Endodermal cell (in vitro differentiated cells): ENCODE data around the gene ZNF780B. TPM values are rescaled to one million over a fixed set of nuclear protein-coding genes. Genes with fewer than 3 reads are reported as not detected.

ENCODE experiments used
- DNase-seq: peaks from one replicate; pipeline ENCODE4 v3.0.0-alpha.2; 2017
- H3K27ac ChIP-seq: 2 replicates; pipeline ENCODE4 v1.5.1; 2013; ENCODE audit warnings: mild to moderate bottlenecking, low read depth, low read length, moderate library complexity
- H3K27me3 ChIP-seq: 2 replicates; pipeline ENCODE4 v1.6.1; 2013; ENCODE audit warnings: mild to moderate bottlenecking, low read length, moderate library complexity; ENCODE audit not compliant: insufficient read depth, control insufficient read depth, poor library complexity, severe bottlenecking
- H3K36me3 ChIP-seq: 2 replicates; pipeline ENCODE4 v1.7.0; 2013; ENCODE audit warnings: mild to moderate bottlenecking, low read length, moderate library complexity; ENCODE audit not compliant: control insufficient read depth, insufficient read depth
- H3K4me1 ChIP-seq: one replicate; pipeline ENCODE4 v1.7.0; 2013; ENCODE audit warnings: low read length; ENCODE audit not compliant: control insufficient read depth, insufficient read depth
- H3K4me3 ChIP-seq: 2 replicates; pipeline ENCODE4 v1.5.1; 2013; ENCODE audit warnings: mild to moderate bottlenecking, low read length, moderate library complexity
- H3K9ac ChIP-seq: 2 replicates; pipeline ENCODE4 v1.6.1; 2013; ENCODE audit warnings: mild to moderate bottlenecking, low read length, moderate library complexity; ENCODE audit not compliant: poor library complexity, severe bottlenecking; ENCODE audit errors: extremely low read depth
- H3K9me3 ChIP-seq: 2 replicates; pipeline ENCODE4 v1.6.1; 2013; ENCODE audit warnings: mild to moderate bottlenecking, low read length, moderate library complexity; ENCODE audit not compliant: control insufficient read depth
- H3K27ac Mint-ChIP-seq: 2 replicates; pipeline ENCODE4 v1.8.0; 2020; ENCODE audit warnings: mixed read lengths
- H3K27me3 Mint-ChIP-seq: 2 replicates; pipeline ENCODE4 v1.8.0; 2021; ENCODE audit warnings: mild to moderate bottlenecking, mixed read lengths; ENCODE audit not compliant: insufficient read depth
- H3K36me3 Mint-ChIP-seq: 2 replicates; pipeline ENCODE4 v1.8.0; 2020; ENCODE audit warnings: low read depth, mixed read lengths
- H3K4me1 Mint-ChIP-seq: 2 replicates; pipeline ENCODE4 v1.8.0; 2020; ENCODE audit warnings: mixed read lengths
- H3K4me3 Mint-ChIP-seq: 2 replicates; pipeline ENCODE4 v1.8.0; 2020; ENCODE audit warnings: mild to moderate bottlenecking, moderate library complexity, mixed read lengths
- H3K9me3 Mint-ChIP-seq: 2 replicates; pipeline ENCODE4 v1.8.0; 2020; ENCODE audit warnings: mild to moderate bottlenecking, mixed read lengths
- CTCF ChIP-seq: fragments of 200-600 bp; sonication (generic); conservative IDR thresholded peaks from 2 replicates; pipeline ENCODE4 v1.5.0; 2021; ENCODE audit warnings: antibody characterized with exemption, mild to moderate bottlenecking
- WGBS, 2 experiments: methylation state at CpG; one replicate each; pipeline versions ENCODE4 v1.1.5 to v1.1.7; 2013; ENCODE audit warnings: missing lambda C conversion rate in 2 of 2, mixed read lengths in 1 of 2; ENCODE audit not compliant: insufficient coverage in 1 of 2, insufficient read length in 1 of 2; 5-methylcytosine and 5-hydroxymethylcytosine counted together
- total RNA-seq, 2 donors: library from RNA; stranded (reverse); fragmentation: NEBNext Ultra II Directional in 1 of 2; extraction: Animal tissue kit (Norgen Biotek cat#: 25700) in 1 of 2; gene quantifications; 2 replicates in 1 of 2; 3 replicates in 1 of 2; pipeline ENCODE4 v1.2.1, GENCODE V29; 2021

Gene ZNF780B
- total RNA-seq, 2 donors from 2014 or later: 24.7 to 30.5 TPM

GRCh38 chr19:40078377-40078776 lies 22.3 kb upstream of the ZNF780B start:
- peaks cover 79% of the 10 kb centered on the region for H3K9me3 ChIP-seq

GRCh38 chr19:40070058-40070457 lies 14.0 kb upstream of the ZNF780B start:
- H3K36me3 ChIP-seq: peaks cover 25% of the 10 kb centered on the region
- peaks cover 86% of the 10 kb centered on the region for H3K9me3 Mint-ChIP-seq
- no CpG with 5 or more reads among the region's 1 CpG for WGBS, 2 experiments

More at GRCh38 chr19:40078377-40078776, 22.3 kb upstream of the ZNF780B start:
- Histone ChIP-seq H3K27ac (no peak overlapping the region), H3K4me1 (no peaks in the 10 kb centered on the region), H3K9ac (no peak overlapping the region), H3K36me3 (peaks cover 99% of the 10 kb centered on the region), H3K4me3 (peak overlapping the region; percentile 43), H3K27me3 (no peaks in the 10 kb centered on the region)
- no peaks in the 10 kb centered on the region for H3K4me1 Mint-ChIP-seq
- no peak overlapping the region for H3K4me3 Mint-ChIP-seq
- no peak for TF ChIP-seq CTCF
- no peaks in the 10 kb centered on the region for H3K27me3 Mint-ChIP-seq
- H3K27ac Mint-ChIP-seq: no peak overlapping the region
- H3K9me3 Mint-ChIP-seq: peaks cover 79% of the 10 kb centered on the region
- H3K36me3 Mint-ChIP-seq: peaks cover 98% of the 10 kb centered on the region
- WGBS, 2 experiments: 83 to 100% methylated on average over 1 of the region's 1 CpG
- no peak for DNase-seq

GRCh38 chr19:40059624-40060023 lies 3.6 kb upstream of the ZNF780B start:
- peak overlapping the region; percentile 49 for H3K4me3 ChIP-seq
- H3K9ac ChIP-seq: no peak overlapping the region
- H3K27ac ChIP-seq: no peak overlapping the region
- H3K27ac Mint-ChIP-seq: no peak overlapping the region
- H3K4me1 ChIP-seq: no peaks in the 10 kb centered on the region
- no peak for TF ChIP-seq CTCF
- no peaks in the 10 kb centered on the region for H3K36me3 ChIP-seq
- no peaks in the 10 kb centered on the region for H3K27me3 Mint-ChIP-seq
- peaks cover 36% of the 10 kb centered on the region for H3K9me3 Mint-ChIP-seq
- WGBS, 2 experiments: 90 to 94% methylated on average over 1 of the region's 1 CpG
- H3K27me3 ChIP-seq: no peaks in the 10 kb centered on the region
- H3K9me3 ChIP-seq: peaks cover 50% of the 10 kb centered on the region
- H3K36me3 Mint-ChIP-seq: peaks cover 5% of the 10 kb centered on the region
- peaks cover 8% of the 10 kb centered on the region for H3K4me1 Mint-ChIP-seq
- H3K4me3 Mint-ChIP-seq: no peak overlapping the region
- no peak for DNase-seq

More at GRCh38 chr19:40070058-40070457, 14.0 kb upstream of the ZNF780B start:
- Mint-ChIP-seq H3K4me1 (no peaks in the 10 kb centered on the region), H3K4me3 (no peak overlapping the region), H3K27ac (no peak overlapping the region), H3K36me3 (peaks cover 77% of the 10 kb centered on the region), H3K27me3 (no peaks in the 10 kb centered on the region)
- Histone ChIP-seq H3K27me3 (no peaks in the 10 kb centered on the region), H3K9me3 (peaks cover 56% of the 10 kb centered on the region), H3K4me1 (no peaks in the 10 kb centered on the region), H3K4me3 (no peak overlapping the region), H3K27ac (no peak overlapping the region), H3K9ac (no peak overlapping the region)
- no peak for TF ChIP-seq CTCF
- DNase-seq: no peak
